ENCODE measurements around the gene SHISA2.

- TF ChIP-seq GATA2 (IDR thresholded peaks at IDR 0.05; ENCODE audit: low read depth, low read length), result no peak
- no peak for TF ChIP-seq GATA3 (IDR thresholded peaks at IDR 0.05; ENCODE audit: low read depth, low read length)
These were observed 9.4 kb upstream of the SHISA2 start for GRCh38 chr13:26061256-26061655.
